HepG2 (cell line): ENCODE results near the gene SPAG4. TPM values are rescaled to one million over a fixed set of nuclear protein-coding genes. Genes with fewer than 3 reads are reported as not detected.

Source experiments
- ATF1 ChIP-seq: IDR thresholded peaks from 2 replicates; pipeline ENCODE4 v1.6.1; 2016; ENCODE audit warnings: mild to moderate bottlenecking, control low read depth
- CCDC6 ChIP-seq: sonication (generic); formaldehyde crosslinking; IDR thresholded peaks from 2 replicates; pipeline ENCODE4 v1.8.1; 2022; ENCODE audit warnings: mild to moderate bottlenecking, missing genetic modification reagents, moderate library complexity
- CSRNP1 ChIP-seq: sonication (generic); formaldehyde crosslinking; IDR thresholded peaks from 2 replicates; pipeline ENCODE4 v1.8.1; 2023; ENCODE audit warnings: mild to moderate bottlenecking, missing genetic modification reagents
- ELF4 ChIP-seq: sonication (generic); formaldehyde crosslinking; IDR thresholded peaks from 2 replicates; pipeline ENCODE4 v1.5.0; 2020; ENCODE audit warnings: missing genetic modification reagents, mild to moderate bottlenecking, moderate library complexity, borderline replicate concordance
- HDAC1 ChIP-seq: sonication (generic); formaldehyde crosslinking; IDR thresholded peaks from 2 replicates; pipeline ENCODE4 v1.5.1; 2020; ENCODE audit warnings: mild to moderate bottlenecking, missing genetic modification reagents
- SNAPC5 ChIP-seq: sonication (generic); formaldehyde crosslinking; IDR thresholded peaks from 2 replicates; pipeline ENCODE4 v1.8.1; 2023; ENCODE audit warnings: mild to moderate bottlenecking, missing genetic modification reagents, borderline replicate concordance
- TP53 ChIP-seq: sonication (generic); formaldehyde crosslinking; conservative IDR thresholded peaks from 2 replicates; pipeline ENCODE4 v1.4.0; 2020; ENCODE audit warnings: missing genetic modification reagents
- ZBTB25 ChIP-seq: IDR thresholded peaks from 2 replicates; pipeline ENCODE4 v1.6.1; 2018; ENCODE audit warnings: missing genetic modification reagents
- ZBTB34 ChIP-seq: sonication (generic); formaldehyde crosslinking; IDR thresholded peaks from 2 replicates; pipeline ENCODE4 v1.8.0; 2022; ENCODE audit warnings: mild to moderate bottlenecking, missing genetic modification reagents
- ZNF17 ChIP-seq: sonication (generic); formaldehyde crosslinking; IDR thresholded peaks from 2 replicates; pipeline ENCODE4 v1.5.0; 2020; ENCODE audit warnings: mild to moderate bottlenecking, missing genetic modification reagents
- ZNF264 ChIP-seq: sonication (generic); formaldehyde crosslinking; IDR thresholded peaks from 2 replicates; pipeline ENCODE4 v1.4.0; 2020; ENCODE audit warnings: missing genetic modification reagents
- ZNF282 ChIP-seq: fragments of 450-650 bp; IDR thresholded peaks from 2 replicates; pipeline ENCODE4 v1.6.1; 2018; ENCODE audit not compliant: partially characterized antibody
- ZNF431 ChIP-seq: sonication (generic); formaldehyde crosslinking; IDR thresholded peaks from 2 replicates; pipeline ENCODE4 v1.9.0; 2022; ENCODE audit warnings: missing genetic modification reagents, low read depth, mild to moderate bottlenecking, borderline replicate concordance
- ZNF451 ChIP-seq: sonication (generic); formaldehyde crosslinking; IDR thresholded peaks from 2 replicates; pipeline ENCODE4 v1.5.0; 2020; ENCODE audit warnings: mild to moderate bottlenecking, missing genetic modification reagents
- ZNF484 ChIP-seq: sonication (generic); formaldehyde crosslinking; IDR thresholded peaks from 2 replicates; pipeline ENCODE4 v1.5.1; 2020; ENCODE audit warnings: mild to moderate bottlenecking, low read depth, missing genetic modification reagents, borderline replicate concordance
- ZNF567 ChIP-seq: sonication (generic); formaldehyde crosslinking; IDR thresholded peaks from 2 replicates; pipeline ENCODE4 v1.8.1; 2023; ENCODE audit warnings: mild to moderate bottlenecking, missing genetic modification reagents, borderline replicate concordance
- ZNF569 ChIP-seq: sonication (generic); formaldehyde crosslinking; IDR thresholded peaks from 2 replicates; pipeline ENCODE4 v1.5.0; 2020; ENCODE audit warnings: mild to moderate bottlenecking, missing genetic modification reagents, moderate library complexity, borderline replicate concordance
- ZNF792 ChIP-seq: IDR thresholded peaks from 2 replicates; pipeline ENCODE4 v1.6.1; 2016
- polyA plus RNA-seq, 8 experiments: library from polyadenylated mRNA; depleted of rRNA in 3 of 8; stranded (reverse) in 7 of 8; unstranded in 1 of 8; fragments of >200 nt; fragmentation: Illumina TruSeq in 4 of 8; extraction: Trizol in 4 of 8; gene quantifications; 2 replicates each; pipeline versions ENCODE4 v1.2.1 to v1.2.3, GENCODE V29; 2011 to 2016; ENCODE audit warnings: low read depth in 4 of 8, missing spikeins in 1 of 8, mixed read lengths in 1 of 8; ENCODE audit not compliant: insufficient read depth in 1 of 8
- total RNA-seq, 5 experiments: library from RNA; depleted of rRNA; stranded (reverse); fragments of >200 nt; fragmentation: Illumina TruSeq; extraction: Trizol; gene quantifications; 2 replicates each; pipeline ENCODE4 v1.2.3, GENCODE V29; 2016; ENCODE audit warnings: low read depth in 1 of 5
- TF ChIP-seq, protein P1 (sequence below): IDR thresholded peaks from 2 replicates; pipeline ENCODE4 v1.6.1; 2012; ENCODE audit warnings: low read depth, low read length, improper control_type of control experiment
- TF ChIP-seq, protein P2 (sequence below): sonication (generic); formaldehyde crosslinking; IDR thresholded peaks from 2 replicates; pipeline ENCODE4 v1.8.0; 2022; ENCODE audit warnings: mild to moderate bottlenecking, missing genetic modification reagents, borderline replicate concordance

SPAG4 gene
- total and polyA plus RNA-seq, 2 of the 13 experiments (the other 11 are each of a cell fraction or from before 2014, with no cell fraction given): 5.8 to 137 TPM

GRCh38 chr20:35615667-35616464, at the start of gene SPAG4 (continued):
- peak; percentile 98 for TF ChIP-seq ZNF792
- TF ChIP-seq, protein P1, sequence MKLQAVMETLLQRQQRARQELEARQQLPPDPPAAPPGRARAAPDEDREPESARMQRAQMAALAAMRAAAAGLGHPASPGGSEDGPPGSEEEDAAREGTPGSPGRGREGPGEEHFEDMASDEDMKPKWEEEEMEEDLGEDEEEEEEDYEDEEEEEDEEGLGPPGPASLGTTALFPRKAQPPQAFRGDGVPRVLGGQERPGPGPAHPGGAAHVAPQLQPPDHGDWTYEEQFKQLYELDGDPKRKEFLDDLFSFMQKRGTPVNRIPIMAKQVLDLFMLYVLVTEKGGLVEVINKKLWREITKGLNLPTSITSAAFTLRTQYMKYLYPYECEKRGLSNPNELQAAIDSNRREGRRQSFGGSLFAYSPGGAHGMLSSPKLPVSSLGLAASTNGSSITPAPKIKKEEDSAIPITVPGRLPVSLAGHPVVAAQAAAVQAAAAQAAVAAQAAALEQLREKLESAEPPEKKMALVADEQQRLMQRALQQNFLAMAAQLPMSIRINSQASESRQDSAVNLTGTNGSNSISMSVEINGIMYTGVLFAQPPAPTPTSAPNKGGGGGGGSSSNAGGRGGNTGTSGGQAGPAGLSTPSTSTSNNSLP: no peak; the same call in 1 of the 2 replicates
- TF ChIP-seq ZNF567 (CRISPR knock-in tag): peak; percentile 43; the same call in 1 of the 2 replicates
- TF ChIP-seq HDAC1 (CRISPR knock-in tag): peak; percentile 70
- TF ChIP-seq ZBTB25: peak; percentile 43; the same call in 1 of the 2 replicates
- TF ChIP-seq ZNF431: peak; percentile 98
- 0 out of 2 replicates have a peak, but pooled peaks have one; percentile 72 for TF ChIP-seq ZBTB34 (CRISPR knock-in tag)
- TF ChIP-seq ZNF264 (CRISPR knock-in tag): peak; percentile 95
- TF ChIP-seq CCDC6: peak; percentile 93
- peak; percentile 98 for TF ChIP-seq CSRNP1 (CRISPR knock-in tag)
- TF ChIP-seq SNAPC5 (CRISPR knock-in tag): peak; percentile 96
- TF ChIP-seq TP53 (CRISPR knock-in tag): peak; percentile 89
- TF ChIP-seq ZNF17 (CRISPR knock-in tag): peak; percentile 94; the same call in 1 of the 2 replicates
- peak; percentile 98 for TF ChIP-seq ZNF451
- TF ChIP-seq, protein P2, sequence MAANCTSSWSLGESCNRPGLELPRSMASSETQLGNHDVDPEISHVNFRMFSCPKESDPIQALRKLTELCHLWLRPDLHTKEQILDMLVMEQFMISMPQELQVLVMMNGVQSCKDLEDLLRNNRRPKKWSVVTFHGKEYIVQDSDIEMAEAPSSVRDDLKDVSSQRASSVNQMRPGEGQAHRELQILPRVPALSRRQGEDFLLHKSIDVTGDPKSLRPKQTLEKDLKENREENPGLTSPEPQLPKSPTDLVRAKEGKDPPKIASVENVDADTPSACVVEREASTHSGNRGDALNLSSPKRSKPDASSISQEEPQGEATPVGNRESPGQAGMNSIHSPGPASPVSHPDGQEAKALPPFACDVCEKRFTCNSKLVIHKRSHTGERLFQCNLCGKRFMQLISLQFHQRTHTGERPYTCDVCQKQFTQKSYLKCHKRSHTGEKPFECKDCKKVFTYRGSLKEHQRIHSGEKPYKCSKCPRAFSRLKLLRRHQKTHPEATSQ (CRISPR knock-in tag): peak; percentile 88; the same call in 1 of the 2 replicates
- TF ChIP-seq ZNF282: no peak
- peak; percentile 62; the same call in 1 of the 2 replicates for TF ChIP-seq ELF4 (CRISPR knock-in tag)
- TF ChIP-seq ZNF569 (CRISPR knock-in tag): peak; percentile 92; the same call in 1 of the 2 replicates
- peak; percentile 85 for TF ChIP-seq ATF1
- TF ChIP-seq ZNF484 (CRISPR knock-in tag): peak; percentile 91; the same call in 1 of the 2 replicates
